ENCODE data around the gene PXDN.

PXDN gene

GRCh38 chr2:1648241-1649102 lies 95.8 kb downstream of the PXDN start:
- no peak for DNase-seq (ENCODE audit: low read depth in 2 of 2)

DNA sequence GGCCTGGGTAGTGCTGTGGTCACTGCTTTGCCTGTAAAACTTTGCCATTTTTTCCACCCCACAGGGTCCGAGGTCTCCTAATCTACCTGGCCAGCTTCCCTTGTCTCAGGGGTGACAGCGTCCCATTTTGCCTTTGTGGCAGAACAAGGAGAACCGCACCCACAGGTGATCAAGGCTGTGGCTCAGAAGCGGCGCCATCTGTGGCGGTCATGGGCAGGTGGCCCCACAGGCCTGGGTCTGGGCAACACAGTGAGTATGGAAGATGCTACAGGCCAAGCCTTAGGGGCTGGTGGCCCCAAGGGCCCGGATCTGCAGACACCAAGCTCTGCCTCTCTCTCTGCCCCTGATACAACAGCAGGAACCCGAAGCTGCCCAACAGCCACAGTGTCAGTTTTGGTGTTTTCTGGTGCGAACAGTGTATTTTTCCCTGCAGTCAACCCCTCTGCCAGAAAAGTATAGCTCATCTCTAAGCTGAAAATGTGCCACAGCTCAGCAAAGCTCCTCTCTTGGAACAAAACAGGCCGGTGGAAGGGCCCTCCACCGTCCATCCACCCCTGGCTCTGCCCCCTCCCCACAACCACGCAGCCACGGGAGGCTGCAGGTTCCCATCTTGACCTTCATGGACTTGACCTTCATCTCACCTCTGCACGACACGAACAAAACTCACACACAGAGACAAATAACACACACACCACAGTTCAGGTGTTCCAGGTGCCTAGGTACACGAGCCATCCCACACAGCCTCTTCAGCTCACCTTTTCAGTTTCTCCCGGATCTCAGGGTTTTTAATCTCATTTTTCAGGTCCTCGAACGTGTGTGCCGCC lies 96.7 kb downstream of the PXDN start:
- no peak for DNase-seq (ENCODE audit: low read depth in 2 of 2)

- DNase-seq (ENCODE audit: low read depth in 2 of 2), result no peak
These were observed 98.4 kb downstream of the PXDN start for GRCh38 chr2:1645761-1646476.

GRCh38 chr2:1644427-1644826 lies 99.9 kb downstream of the PXDN start:
- DNase-seq (ENCODE audit: low read depth in 2 of 2), result no peak

DNA sequence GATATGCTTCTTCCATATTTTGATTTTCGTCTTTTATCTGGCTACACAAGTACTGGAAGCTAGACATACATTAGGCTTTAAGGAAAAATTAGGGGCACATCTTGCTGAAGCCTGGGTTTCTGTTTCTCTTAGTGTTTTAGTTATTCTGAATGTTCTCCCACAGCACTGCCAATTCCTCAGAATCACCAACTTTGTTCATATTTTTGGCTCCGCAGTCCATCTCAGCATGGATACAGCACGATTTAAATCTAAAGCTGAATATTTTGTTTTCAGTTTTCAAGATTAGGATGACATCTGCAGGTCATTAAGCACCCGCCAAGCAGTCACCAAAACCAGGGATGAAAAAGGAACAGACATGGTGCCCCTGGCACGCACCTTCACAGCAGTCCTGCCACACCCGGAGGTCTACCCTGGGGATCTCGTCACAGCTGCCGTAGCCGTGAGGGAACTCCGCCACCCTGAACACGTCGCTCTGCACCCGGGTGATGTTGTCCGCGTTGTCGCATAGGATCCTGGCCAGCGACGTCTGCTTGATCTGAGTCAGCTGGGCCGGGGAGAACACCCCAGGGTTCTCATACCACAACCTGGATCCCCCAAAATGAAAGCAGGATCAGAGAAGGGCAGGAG lies 101.2 kb downstream of the PXDN start:
- no peak for DNase-seq (ENCODE audit: low read depth in 2 of 2)

GRCh38 chr2:1642066-1642861 lies 102.1 kb downstream of the PXDN start:
- DNase-seq (ENCODE audit: low read depth in 2 of 2), result no peak

- no peak for DNase-seq (ENCODE audit: low read depth in 2 of 2)
These were observed 102.8 kb downstream of the PXDN start for GRCh38 chr2:1641523-1641922.

DNA sequence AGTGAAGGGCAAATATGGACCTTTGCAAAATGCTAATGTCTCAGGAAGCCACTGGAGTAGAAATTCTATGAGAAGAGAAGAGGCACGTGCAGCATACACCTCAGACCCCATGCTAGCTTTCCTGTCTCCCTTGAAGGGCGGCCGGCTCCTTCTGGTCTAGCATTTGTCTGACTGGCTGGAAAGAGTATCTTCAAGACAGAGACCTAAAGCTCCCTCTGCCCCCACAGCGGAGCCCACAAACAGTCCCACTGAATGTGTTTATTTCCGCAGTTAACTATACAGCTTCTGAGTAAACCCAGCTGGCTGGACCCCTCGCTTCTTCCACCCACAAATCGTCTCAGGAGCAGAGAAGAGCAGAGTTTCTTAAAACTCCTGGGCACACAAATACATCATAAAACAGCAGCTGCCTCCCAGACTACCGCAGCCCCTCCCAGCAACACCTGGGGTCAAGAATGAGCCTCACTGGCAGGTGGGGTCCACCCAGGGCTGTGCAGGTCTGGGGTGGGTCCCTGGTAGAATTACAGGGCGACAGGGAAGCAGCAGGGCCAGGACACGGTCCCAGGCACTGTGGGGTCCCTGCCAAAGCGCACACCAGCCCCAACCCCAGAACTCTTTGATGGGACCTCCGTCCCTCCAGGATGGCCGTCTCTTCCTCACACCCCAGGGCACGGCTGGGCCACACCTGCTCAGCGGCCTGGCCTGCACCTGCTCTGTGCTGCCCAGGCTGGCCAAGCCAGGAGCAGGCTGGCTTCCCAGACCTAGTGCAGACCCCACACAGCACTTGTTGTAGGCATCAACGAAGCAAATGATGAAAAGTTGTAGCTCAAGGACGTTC lies 103.8 kb downstream of the PXDN start:
- no peak for DNase-seq (ENCODE audit: low read depth in 2 of 2)

- DNase-seq (ENCODE audit: low read depth in 2 of 2), result no peak
These were observed 105.0 kb downstream of the PXDN start for GRCh38 chr2:1639086-1639858.

DNA sequence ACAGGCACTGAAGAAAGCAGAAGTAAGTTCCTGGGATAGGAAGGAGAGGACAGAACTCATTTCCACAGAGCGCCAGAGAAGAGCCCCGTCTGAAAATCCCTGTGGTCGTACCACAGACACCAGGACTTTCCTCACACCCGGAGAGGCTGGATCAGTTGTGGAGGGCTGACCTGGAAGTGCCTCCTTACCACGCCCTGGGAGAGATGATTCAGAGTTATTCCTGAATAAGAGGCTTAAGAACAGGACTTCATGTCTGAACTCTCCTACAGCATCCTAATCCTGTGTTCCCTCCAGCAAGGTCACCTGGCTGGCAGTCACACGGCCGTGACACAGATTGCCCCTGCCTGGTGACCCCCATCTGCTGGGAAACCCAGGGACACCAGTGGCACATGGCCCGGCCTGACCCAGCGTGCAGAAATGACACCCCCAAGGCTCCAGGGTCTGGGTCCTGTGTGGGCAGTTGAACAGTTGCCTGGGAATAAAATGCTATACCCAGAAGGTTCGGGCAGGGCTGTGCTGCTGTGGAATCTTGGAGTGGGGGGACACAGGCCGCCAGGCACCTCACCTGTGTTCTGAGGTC lies 105.9 kb downstream of the PXDN start:
- DNase-seq (ENCODE audit: low read depth in 2 of 2), result no peak

DNA sequence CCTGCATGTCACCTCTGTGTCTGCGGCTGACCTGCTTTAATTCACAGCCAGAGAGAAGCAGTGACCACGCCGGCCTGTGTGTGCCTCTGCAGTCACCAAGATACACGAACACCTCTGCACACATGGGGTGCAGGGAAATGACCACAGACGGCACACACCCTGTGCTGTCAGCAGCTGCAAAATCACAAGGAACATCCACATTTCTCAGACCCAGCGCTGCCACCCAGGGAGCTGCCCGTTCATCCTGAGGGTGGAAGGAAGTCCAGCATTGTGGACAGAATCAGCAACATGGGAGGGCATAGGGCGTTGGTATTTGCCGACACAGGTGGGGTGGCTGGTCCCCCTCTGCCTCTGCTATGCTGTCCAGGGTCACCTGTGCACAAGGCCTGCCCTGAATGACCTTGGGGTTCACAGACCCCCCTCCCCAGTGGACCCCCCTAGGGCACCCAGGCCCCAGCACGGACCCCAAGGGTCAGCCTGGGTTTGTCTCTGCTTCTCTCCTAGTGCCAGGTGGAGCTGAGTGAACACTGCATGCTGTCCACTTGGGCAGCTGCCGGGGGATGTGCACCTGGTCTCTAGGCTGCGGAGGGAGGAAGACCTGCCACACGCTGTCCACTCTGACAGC lies 107.4 kb downstream of the PXDN start:
- no peak for DNase-seq (ENCODE audit: low read depth in 2 of 2)

DNA sequence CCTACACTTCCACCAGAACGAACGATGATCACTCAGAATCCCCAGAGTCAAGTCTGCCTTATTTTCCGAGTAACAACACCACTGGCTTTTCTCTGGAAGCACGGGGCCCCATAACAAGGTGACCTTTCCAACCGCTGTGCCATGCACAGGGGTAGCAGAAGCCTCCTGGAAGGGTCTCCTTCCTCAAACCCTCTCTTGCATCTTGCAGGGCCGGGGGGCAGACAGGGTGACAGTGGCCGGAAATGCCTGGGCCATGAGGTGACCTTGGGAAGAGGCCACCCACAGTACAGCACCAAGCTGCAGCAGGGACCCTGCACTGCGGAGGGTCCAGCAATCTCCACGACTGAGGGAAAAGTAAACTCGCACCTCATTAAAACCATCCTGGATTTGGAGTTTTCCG lies 108.5 kb downstream of the PXDN start:
- no peak for DNase-seq (ENCODE audit: low read depth in 2 of 2)

GRCh38 chr2:1634681-1635341 lies 109.5 kb downstream of the PXDN start:
- no peak for DNase-seq (ENCODE audit: low read depth in 2 of 2)

GRCh38 chr2:1633936-1634587 lies 110.3 kb downstream of the PXDN start:
- DNase-seq (ENCODE audit: low read depth in 2 of 2), result no peak

GRCh38 chr2:1633092-1633671 lies 111.1 kb downstream of the PXDN start:
- DNase-seq (ENCODE audit: low read depth in 2 of 2), result no peak

- no peak for DNase-seq (ENCODE audit: low read depth in 2 of 2)
These were observed 111.8 kb downstream of the PXDN start for GRCh38 chr2:1632510-1632909.

DNA sequence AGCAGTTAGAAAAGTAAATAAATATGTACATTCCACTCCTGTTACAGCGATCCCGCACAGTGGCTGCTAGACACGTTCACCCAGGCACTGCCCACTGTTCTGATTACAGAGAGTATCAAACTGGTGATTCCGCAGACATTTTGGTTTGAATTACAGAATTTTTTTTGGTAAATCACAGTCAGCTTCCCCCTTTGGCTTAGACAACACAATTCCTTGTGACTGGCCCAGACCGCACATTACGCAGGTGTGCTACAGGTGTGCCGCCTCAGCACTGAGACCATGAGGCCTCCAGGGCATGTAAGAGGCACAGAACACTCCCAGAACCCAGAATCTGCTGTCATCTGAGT lies 112.3 kb downstream of the PXDN start:
- DNase-seq (ENCODE audit: low read depth in 2 of 2), result no peak
